ENCODE data around the gene COL3A1.

COL3A1 gene

DNA sequence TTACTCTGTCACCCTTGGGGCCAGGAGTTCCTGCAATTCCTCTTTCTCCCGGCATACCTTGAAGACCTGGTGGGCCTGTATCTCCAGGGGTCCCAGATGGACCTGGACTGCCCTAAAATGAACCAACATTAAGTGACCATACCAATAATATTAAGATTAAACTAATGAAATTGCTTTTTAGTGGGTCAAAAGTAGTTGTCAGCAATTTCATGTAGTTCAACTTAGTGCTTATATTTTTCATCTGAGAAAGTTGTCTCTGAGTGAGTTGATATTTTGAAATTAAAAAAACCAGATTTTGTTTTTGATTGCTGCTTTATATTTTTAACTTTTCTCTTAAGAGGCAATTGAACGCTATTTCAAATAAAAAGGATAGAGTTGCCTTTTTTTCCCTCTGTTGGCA is 83.1 kb downstream of the COL3A1 start:
- H3K36me3 Mint-ChIP-seq: no peaks in the 10 kb centered on the region
- H3K9me3 Mint-ChIP-seq: no peaks in the 10 kb centered on the region
- no peaks in the 10 kb centered on the region for H3K4me1 Mint-ChIP-seq
- DNase-seq (no peak), ATAC-seq (replicated peaks) (no peak)
- H3K4me3 Mint-ChIP-seq: no peak overlapping the region
- no peak overlapping the region for H3K27ac Mint-ChIP-seq
- no peaks in the 10 kb centered on the region for H3K27me3 Mint-ChIP-seq

DNA sequence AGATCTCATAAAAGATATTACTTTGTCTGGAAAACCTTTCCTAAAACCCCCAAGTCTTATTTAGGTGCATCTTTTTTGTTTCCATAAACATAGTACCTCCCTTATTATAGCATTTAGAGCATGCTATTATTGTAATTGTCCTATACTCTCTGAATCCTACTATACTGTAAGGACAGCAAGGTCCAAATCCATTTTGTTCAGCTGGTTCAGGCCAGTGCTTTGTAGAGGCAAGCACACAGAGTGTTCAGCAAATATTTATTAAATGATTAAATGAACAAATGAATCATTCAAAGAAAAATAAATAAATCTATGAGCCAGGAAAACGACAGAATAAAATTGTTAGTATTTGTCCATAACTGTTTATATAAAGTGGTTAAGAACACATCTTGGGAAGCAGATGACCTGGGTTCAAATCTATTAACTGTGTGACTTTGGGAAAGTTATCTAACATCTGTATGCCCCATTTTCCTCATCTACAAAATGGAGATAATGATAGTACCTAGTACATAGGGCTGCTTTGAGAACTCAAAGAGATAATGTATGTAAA is 86.0 kb downstream of the COL3A1 start:
- ATAC-seq (replicated peaks): no peak
- Mint-ChIP-seq H3K9me3 (no peaks in the 10 kb centered on the region), H3K27ac (no peak overlapping the region), H3K4me1 (no peaks in the 10 kb centered on the region), H3K36me3 (no peaks in the 10 kb centered on the region), H3K4me3 (no peak overlapping the region), H3K27me3 (no peaks in the 10 kb centered on the region)
- no peak for DNase-seq

All from stimulated activated naive B cell treated with anti-CD40 and anti-IgM and Interleukin-4, amounts not matched to agents 10 μg/mL and 1 μg/mL and 100 μg/mL, for 72 hours (primary cell).